Measurements from ENCODE around the gene LRRC70.
A peak's percentile ranks its signal among the peaks of the same experiment; 100 is the strongest.
"Not testable (repeated sequence)": the region's sequence is repeated elsewhere in the genome, so short reads cannot be mapped to it uniquely, and the experiment has no call there.

Gene LRRC70, protein sequence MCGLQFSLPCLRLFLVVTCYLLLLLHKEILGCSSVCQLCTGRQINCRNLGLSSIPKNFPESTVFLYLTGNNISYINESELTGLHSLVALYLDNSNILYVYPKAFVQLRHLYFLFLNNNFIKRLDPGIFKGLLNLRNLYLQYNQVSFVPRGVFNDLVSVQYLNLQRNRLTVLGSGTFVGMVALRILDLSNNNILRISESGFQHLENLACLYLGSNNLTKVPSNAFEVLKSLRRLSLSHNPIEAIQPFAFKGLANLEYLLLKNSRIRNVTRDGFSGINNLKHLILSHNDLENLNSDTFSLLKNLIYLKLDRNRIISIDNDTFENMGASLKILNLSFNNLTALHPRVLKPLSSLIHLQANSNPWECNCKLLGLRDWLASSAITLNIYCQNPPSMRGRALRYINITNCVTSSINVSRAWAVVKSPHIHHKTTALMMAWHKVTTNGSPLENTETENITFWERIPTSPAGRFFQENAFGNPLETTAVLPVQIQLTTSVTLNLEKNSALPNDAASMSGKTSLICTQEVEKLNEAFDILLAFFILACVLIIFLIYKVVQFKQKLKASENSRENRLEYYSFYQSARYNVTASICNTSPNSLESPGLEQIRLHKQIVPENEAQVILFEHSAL

DNA sequence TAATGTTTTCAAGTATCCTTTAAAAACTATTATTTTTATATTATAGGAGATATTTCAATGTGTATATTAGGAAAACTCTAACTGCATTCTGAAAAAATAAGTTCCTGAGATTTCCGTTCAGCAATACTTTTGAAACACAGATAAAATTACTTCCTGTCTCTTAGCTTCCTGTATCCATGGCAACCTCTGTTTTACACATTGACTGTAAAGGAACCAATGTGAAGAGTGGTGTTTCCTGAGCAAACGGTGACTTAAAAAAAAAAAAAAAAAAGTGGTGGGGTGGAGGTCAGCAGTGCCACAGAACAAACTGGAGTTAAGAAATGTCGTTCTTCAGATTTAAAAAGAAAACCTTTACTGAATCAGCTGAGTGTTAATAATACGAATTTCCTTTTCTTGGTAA lies at the start of gene LRRC70:
LRRC70 (plus strand) TSS at position 280 of the 400 bp plus-strand sequence. CDS start 620 bp downstream, outside the sequence.
- DNase-seq (ENCODE audit: low read depth): no peak

DNA sequence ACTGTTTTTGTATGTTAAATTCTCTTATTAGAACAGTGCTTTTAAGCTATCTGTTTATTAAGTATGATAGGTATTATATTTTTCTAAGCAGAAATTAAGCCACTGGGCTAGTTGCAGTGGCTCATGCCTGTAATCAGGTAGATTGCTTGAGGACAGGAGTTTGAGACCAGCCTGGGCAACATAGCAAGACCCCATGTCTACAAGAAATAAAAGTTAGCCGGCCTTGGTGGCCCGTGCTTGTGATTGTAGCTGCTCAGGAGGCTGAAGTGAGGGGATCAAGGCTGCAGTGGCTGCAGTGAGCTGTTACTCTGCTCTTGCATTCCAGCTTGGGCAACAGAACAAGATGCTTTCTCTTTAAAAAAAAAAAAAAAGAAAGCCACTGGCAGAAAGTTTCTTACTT lies 45.0 kb upstream of the LRRC70 start:
- no peak for DNase-seq (ENCODE audit: low read depth)

DNA sequence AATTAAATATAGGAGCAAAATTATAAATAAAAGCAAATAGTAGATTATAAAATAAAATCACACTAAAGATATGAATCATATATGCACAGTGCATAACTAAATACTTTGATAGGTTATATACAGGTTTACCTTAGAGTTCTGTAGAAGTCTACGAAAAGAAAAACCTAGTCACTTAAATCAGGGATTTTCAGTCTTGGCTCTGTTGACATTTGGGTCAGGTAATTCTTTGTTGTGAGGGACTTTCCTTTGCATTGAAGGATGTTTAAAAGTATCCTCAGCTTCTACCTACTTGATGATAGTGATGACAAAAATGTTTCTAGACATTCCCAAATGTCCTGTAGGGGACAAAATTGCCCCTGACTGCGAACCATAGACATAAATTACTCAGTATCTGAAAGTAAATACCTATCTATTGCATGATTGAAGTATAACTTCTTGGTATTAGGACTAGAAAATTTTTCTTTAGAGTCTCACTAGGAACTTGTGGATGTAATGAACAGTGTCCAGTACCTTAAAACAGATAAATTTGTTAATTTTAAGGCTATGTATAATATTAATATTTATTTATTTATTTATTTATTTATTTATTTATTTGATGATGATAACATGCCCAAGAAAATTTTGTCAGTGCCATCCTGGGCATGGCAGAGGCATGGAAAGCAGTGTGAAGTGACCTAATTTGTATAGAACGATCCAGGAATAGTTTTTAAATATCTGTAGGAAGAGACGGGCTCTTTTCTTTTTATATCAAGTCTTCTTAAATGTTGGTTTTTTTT lies 44.0 kb upstream of the LRRC70 start:
- no peak for DNase-seq (ENCODE audit: low read depth)

DNA sequence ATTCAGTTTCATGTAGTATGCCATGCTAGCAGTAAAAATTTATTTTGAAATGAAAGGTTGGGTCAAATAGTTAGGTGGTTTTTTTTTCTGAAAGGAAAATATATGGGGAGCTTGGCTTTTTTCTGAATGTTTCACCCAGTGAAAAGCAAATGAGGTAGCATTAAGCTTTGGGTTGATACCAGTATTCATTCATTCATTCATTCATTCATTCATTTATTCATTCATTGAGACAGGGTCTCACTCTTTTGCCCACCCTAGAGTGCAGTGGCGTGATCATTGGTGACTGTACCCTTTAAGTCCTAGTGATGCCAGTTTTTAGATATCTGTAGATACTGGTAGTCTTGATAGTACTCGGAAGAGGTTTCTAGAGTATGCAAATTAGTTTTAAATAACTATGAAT lies 42.4 kb upstream of the LRRC70 start:
- no peak for DNase-seq (ENCODE audit: low read depth)

DNA sequence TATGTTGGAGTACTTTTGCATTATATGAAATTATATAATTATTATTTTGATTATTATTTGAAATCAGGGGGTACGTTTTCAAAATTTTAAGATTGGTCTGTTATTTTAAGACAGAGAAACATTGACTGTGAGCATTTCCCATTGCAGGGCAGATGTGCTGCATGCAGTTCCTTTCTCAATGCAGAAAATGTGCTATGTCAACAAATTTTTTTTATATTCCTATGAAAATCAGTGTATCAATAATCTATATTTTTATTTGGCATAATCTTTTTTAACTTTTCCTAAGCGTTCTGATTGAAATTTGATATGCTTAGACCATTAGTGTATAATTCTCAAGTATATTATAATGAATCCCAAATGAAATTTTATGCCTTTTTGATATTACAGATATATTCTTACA lies 41.8 kb upstream of the LRRC70 start:
- DNase-seq (ENCODE audit: low read depth): no peak

DNA sequence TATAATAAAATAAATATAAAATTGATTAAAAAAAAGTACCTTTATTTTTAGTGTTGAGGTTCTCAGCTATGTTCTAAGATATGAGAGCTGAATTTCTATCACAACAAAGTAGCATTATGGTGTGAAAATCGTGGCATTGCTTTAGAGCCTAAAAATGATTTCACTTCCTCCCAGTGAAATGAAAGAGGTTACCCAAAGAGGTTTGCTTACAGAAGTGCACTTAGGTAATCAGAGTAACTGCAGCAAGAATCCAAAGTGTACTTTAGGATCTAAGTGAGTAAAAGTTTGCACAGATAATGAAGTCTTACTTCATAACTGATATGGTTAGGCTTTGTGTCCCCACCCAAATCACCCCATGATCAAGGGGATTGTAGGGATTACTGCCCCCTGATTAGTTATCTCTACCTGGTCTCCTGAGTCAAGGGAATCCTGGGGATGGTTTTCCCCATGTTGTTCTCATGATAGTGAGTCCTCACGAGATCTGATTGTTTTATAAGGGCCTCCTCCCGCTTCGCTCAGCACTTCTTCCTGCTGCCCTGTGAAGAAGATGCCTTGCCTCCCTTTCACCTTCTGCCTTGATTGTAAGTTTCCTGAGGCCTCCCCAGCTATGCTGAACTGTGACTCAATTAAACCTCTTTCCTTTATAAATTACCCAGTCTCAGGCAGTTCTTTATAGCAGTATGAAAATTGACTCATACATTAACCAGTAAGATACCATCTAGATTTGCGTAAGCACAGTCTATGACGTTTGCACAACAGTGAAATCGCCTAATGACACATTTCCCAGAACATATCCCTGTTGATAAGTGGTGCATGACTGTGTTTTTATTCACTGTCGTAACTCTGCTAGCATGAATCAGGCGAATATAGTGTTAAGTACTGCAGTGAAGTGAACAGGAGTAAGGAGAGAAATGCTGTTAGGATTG lies 40.3 kb upstream of the LRRC70 start:
- DNase-seq (ENCODE audit: low read depth): peak; percentile 1

DNA sequence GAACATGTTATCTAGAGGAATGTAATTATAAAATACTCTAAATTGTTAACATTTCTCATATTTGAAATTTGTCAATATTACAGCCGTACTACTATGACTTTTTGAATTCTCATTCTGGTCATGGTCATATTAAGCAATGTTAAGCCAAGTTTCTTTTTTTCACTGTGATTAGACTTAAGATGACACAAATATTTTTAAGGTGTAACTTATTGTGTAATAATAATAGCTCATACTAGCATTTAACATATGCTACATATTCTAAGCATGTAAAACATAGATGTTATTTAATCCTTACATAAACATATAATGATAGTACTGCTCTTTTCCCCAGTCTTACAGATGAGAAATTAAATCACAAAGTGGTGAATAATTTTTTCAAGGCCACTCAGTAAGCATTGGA lies 35.9 kb upstream of the LRRC70 start:
- DNase-seq (ENCODE audit: low read depth): no peak

DNA sequence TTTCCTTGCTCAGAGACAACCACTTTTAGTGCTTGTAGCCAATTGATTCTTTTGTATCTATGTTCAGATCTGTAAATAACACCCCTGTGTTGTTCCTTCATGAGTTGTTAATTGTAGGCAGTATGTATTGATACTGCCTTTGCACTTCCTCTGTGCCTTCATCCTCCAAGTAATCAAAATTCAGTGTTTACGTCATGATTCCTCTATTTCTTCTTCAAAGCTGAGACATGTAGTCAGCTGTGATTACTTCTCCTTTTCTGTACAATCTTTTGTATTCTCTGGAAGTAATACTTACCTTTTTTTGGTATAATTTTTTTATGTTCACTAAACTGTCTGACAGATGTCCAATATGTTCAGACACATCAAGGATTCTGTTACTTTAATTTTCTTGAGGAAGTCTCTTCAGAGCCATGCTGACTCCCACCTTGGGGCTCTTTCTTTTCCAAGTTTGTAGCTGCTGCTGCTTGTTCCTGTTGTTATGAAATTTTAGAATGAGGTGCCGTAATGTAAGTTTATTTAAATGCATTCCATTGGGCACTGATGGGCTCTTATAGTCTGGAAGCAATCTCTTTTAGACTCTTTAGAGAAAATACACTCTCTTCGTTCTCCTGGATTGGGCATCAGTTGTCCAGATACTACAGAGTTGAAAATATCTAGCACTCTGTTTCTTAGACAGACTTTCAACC lies 30.5 kb upstream of the LRRC70 start:
- no peak for DNase-seq (ENCODE audit: low read depth)

DNA sequence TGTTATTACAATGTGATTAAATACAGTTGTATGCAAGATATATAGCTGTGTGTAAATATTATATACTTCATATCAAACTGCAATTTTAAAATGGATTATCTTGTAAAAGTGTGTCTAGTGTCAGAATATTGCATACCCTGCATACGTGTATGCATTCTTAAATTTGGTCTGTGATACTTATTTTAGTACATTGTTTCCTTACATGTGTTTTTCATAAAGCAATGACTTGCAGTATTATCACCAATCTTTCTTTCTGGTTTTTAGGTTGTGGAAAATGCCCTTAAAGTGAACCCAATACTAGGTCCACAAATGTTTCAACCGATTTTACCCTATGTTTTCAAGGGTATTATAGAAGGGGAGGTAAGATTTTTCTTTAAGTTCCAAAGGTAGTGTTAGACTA lies 28.5 kb upstream of the LRRC70 start:
- no peak for DNase-seq (ENCODE audit: low read depth)

DNA sequence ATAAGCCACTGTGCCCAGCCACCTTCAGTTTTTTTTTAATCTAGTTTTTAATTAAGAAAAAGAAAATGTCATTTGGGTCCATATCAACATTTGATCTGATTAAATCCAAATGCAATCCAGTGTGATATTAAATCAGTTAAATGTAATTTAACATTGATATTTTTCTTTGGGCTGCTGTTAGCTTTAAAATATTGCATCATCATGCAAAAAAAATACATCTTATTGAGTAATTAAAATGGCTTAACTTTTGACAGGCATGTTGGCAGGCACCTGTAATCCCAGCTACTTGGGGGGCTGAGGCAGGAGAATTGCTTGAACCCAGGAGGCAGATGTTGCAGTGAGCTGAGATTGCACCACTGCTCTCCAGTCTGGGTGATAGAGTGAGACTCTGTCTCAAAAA lies 22.7 kb upstream of the LRRC70 start:
- DNase-seq (ENCODE audit: low read depth): no peak

DNA sequence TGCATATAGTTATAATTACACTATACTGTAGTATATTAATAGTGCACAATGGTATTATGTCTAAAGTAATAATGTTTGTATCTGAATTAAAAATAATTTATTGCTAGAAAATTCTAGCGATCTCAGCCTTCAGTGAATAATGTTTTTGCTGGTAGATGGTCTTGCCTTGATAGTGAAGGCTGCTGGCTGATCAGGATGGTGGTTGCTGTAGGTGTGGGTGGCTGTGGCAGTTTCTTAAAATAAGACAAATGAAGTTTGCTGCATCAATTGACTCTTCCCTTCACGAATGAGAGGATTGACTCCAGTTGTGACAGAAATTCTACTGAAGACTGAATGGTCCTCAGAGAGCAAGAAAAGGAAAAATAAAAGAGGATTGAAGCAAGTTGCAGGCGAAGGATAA lies 19.7 kb upstream of the LRRC70 start:
- no peak for DNase-seq (ENCODE audit: low read depth)

DNA sequence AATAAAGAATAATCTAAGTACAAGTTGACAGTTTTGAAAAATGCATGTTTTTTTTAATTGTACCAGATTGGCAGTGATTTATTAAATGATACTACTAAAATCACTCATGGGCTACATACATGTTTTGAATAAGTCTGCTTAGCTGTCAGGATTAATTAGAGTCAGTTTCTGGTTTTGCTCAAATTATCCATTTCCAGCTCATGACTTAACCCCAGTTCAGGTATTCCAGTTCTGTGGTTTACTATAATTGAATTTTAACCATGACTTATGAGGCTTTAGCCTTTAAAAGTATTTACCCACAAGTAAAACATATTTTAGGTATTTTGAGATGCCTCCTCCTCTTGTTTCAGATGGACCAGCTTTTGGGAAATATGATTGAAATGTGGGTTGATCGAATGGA lies 17.8 kb upstream of the LRRC70 start:
- no peak for DNase-seq (ENCODE audit: low read depth)

DNA sequence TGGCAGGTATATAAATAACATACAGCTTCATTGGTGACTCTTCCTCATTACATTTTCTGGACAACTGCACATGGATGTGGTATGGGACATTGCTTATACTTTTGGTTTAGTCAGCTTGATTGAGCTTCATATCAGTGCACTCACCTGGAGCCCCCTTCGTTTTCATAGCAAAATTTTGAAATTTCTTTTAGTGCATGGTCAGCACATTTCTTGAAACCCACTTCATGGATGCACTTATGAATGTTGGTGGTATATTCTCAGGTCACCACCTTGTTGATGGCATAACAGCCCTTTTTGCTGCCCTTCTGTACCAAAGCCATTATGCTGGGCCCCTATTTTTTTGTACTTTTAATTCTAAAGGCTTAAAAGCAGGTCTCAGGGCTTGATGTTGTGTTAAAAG lies 16.7 kb upstream of the LRRC70 start:
- DNase-seq (ENCODE audit: low read depth): no peak

DNA sequence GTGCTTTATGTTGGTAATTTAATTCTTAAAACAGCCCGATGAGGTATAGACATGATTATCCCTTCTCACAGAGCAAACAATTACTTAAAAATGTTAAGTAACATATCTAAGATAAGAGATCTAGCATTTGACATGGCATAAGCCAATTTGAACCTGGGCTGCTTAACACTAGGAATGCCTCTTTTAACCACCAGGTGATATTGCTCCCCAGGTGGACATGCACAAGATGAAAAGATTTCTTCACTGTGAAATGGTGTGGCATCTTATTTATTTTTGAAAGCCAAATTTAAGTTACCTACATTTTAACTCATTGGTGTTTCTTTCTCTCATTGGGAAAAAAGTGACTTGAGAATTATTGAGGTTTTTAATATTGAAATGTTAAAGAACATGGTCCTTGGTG lies 15.8 kb upstream of the LRRC70 start:
- DNase-seq (ENCODE audit: low read depth): no peak

DNA sequence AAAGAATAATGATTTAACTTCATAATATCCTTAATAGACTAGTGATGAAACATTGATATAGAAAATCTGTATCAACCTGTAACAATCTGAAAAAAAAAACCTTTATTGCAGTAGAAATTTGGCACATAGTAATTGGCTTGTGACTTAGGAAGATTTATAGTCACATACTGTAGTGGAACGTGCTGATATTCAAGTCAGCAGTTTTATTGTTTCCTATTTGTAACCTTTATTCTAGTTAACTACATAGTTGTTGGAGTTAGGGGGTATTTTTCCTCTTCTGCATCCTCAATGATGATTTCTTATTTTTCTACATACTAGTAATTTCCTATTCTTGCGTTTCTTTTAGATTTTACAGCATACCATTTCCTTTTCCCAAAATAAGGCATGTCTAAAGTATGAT lies 14.5 kb upstream of the LRRC70 start:
- DNase-seq (ENCODE audit: low read depth): no peak

DNA sequence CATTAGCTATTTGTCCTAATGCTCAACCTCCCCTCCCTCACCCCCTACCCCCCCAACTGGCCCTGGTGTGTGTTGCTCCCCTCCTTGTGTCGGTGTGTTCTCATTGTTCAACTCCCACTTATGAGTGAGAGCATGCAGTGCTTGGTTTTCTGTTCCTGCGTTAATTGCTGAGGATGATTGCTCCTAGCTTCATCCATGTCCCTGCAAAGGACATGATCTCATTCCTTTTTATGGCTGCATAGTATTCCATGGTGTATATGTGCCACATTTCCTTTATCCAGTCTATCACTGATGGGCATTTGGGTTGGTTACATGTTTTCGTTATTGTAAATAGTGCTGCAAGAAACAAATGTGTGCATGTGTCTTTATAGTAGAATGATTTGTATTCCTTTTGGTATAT lies 12.9 kb upstream of the LRRC70 start:
- DNase-seq (ENCODE audit: low read depth): not testable (repeated sequence)

DNA sequence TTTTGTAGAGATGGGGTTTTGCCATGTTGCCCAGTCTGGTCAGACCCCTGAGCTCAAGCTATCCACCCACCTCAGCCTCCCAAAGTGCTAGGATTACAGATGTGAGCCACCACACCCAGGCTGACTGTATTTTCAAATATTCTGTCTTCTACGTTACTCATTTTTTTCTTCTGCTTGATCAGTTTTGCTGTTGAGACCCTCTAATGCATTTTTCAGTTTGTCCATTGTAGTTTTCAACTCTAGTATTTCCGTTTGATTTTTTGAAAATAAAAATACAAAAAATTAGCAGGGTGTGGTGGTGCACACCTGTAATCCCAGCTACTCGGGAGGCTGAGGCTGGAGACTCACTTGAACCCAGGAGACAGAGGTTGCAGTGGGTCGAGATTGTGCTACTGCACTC lies 10.5 kb upstream of the LRRC70 start:
- DNase-seq (ENCODE audit: low read depth): no peak

DNA sequence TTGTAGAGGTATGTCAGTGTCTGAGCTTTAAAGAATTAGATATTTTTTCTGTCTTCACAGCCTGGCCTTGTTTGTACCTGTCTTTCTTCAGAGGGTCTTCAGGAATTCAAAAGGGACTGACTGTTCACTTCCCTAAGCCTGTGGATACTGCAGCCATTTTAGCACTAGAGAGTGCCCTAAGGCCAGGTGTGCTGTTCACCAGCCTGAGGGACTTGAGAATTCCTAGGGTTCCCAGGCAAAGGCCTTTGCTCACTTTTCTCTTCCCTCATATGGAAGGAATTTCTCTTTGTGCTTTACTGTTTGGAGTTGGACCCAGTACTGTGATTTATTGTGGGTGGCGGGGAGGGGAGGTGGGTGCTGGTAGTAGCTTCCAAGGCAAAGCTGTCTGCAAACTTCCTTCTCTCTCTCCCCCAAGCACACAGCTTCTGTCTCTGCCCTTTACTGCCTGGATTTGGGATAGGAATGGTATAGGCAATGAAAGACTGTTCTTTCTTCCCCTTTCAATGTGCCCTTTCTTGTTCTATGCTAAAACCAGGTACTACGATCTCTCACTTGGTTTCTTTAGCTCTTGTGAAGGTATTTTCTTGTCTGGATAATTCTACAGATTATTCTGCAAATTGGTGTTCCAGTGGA lies 9.7 kb upstream of the LRRC70 start:
- DNase-seq (ENCODE audit: low read depth): no peak

DNA sequence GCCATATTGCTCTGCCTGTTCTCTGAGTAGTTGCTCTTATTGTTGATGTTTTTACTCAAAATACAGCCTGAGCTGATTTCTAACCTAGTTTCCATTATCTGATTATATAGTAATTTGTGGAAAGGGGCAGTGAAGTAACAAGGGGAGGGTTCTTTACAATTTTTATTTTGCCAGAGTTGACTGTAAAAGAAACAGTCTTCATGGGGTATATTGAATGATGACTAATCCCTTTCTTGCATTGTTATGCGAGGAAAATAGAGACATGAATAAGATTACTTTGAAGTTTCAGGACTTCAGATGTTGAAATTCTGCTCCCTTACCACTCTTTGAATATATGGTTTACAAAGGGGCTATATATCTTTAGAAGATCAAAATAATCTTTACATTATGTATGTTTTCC lies 9.1 kb upstream of the LRRC70 start:
- DNase-seq (ENCODE audit: low read depth): no peak

DNA sequence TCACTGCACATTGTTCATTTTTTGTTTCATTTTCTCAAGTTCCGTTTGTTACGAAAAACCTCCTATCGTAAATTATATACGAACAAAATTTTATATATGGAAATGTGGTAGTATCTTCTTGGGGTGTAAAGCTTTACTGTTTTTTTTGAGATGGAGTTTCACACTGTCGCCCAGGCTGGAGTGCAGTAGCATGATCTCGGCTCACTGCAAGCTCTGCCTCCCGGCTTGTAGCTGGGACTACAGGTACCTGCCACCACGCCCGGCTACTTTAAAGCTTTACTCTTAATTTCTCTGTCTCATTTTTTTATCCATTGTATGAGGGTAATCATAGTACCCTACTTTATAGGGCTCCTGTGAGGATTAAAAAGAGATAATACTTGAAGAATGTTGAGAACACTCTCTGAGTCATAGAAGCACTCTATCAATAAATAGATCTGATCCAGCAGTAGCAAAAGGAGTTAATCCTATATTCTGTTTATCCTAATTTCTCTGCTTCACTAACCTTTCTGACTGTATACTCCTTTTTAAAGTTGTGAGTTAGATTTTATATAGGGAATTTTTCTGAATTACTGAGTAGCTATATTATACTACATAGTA lies 5.6 kb upstream of the LRRC70 start:
- DNase-seq (ENCODE audit: low read depth): no peak

DNA sequence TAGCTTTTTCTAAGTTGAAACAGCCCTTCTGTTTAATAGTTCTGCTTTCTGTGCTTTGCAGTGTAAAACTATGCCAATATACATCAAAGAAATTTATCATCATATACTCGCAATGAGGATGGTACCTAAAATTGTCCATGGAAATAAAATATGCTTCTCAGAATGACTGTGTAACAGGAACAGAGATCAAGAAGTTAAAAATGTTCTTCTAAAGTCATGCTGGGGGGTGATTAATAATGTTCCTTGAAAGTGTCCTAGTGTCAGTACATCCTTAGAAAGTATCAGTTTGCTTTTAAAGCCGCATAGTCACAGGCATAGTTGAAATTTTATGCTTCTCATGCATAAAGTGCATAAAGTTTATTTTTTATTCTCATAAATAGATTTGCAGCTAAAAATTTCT lies 4.0 kb upstream of the LRRC70 start:
- no peak for DNase-seq (ENCODE audit: low read depth)
